ENCODE measurements around the gene PRKCE. TPM values are rescaled to one million over a fixed set of nuclear protein-coding genes. Genes with fewer than 3 reads are reported as not detected.

Gene PRKCE
- polyA plus RNA-seq, 1 of the 3 experiments (the other 2 are of a cell fraction): 16.3 TPM

DNA sequence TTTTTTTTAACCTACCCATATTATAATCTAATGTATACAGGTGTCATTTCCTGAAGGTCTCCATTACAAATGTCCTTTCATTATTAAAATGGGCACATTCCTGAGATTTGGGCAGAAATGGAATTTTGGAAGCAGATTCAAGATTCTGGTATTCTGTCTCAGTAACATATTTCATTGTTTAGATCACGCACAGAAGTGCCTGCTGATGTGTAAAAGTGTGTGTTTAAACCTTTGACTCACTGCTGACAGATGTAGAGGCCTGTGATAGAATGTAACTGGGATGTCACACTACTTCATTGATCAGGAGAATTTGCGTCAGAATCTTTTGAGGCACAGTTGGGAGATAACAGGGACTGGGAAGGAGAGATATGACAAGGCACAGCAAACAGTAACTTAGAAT is 368.9 kb downstream of the PRKCE start:
- Histone ChIP-seq H3K9ac (no peak overlapping the region), H3K27me3 (ENCODE audit: insufficient read depth) (no peaks in the 10 kb centered on the region), H4K20me1 (ENCODE audit: insufficient read depth) (no peaks in the 10 kb centered on the region), H3K4me2 (no peak overlapping the region), H2AFZ (ENCODE audit: low read depth) (no peak overlapping the region), H3K9me2 (no peaks in the 10 kb centered on the region), H3K36me3 (replicated peaks in 1 of 2; ENCODE audit: control insufficient read depth in 1 of 2, insufficient read depth in 2 of 2, low read length in 1 of 2) (peaks cover 0 to 4% of the 10 kb centered on the region in 2 experiments), H3K27ac (ENCODE audit: low read depth in 2 of 2, low read length in 1 of 2) (no peak overlapping the region), H3F3A (replicated peaks; ENCODE audit: insufficient read depth) (no peaks in the 10 kb centered on the region), H3K79me2 (ENCODE audit: insufficient read depth) (no peaks in the 10 kb centered on the region), H3K4me3 (ENCODE audit: low read depth in 2 of 2, low read length in 1 of 2) (no peak overlapping the region), H3K4me1 (ENCODE audit: control insufficient read depth in 1 of 2, insufficient read depth in 2 of 2, low read depth in 1 of 2, low read length in 1 of 2) (peaks cover 0 to 22% of the 10 kb centered on the region in 2 experiments; a peak in 2 of 4 replicates), H3K9me3 (no peaks in the 10 kb centered on the region)
- TF ChIP-seq, protein P1, sequence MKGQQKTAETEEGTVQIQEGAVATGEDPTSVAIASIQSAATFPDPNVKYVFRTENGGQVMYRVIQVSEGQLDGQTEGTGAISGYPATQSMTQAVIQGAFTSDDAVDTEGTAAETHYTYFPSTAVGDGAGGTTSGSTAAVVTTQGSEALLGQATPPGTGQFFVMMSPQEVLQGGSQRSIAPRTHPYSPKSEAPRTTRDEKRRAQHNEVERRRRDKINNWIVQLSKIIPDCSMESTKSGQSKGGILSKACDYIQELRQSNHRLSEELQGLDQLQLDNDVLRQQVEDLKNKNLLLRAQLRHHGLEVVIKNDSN (IDR thresholded peaks at IDR 0.05; ENCODE audit: borderline replicate concordance, low read depth): no peak
- TF ChIP-seq, protein P2, sequence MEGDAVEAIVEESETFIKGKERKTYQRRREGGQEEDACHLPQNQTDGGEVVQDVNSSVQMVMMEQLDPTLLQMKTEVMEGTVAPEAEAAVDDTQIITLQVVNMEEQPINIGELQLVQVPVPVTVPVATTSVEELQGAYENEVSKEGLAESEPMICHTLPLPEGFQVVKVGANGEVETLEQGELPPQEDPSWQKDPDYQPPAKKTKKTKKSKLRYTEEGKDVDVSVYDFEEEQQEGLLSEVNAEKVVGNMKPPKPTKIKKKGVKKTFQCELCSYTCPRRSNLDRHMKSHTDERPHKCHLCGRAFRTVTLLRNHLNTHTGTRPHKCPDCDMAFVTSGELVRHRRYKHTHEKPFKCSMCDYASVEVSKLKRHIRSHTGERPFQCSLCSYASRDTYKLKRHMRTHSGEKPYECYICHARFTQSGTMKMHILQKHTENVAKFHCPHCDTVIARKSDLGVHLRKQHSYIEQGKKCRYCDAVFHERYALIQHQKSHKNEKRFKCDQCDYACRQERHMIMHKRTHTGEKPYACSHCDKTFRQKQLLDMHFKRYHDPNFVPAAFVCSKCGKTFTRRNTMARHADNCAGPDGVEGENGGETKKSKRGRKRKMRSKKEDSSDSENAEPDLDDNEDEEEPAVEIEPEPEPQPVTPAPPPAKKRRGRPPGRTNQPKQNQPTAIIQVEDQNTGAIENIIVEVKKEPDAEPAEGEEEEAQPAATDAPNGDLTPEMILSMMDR (IDR thresholded peaks at IDR 0.05): no peak
- TF ChIP-seq EZH2phosphoT487 (IDR thresholded peaks at IDR 0.05; ENCODE audit: borderline replicate concordance, low read depth): no peak
- no peak for TF ChIP-seq RCOR1 (IDR thresholded peaks at IDR 0.05; ENCODE audit: low read length)
- TF ChIP-seq GATA2 (CRISPR knock-in tag; IDR thresholded peaks at IDR 0.05): no peak
- TF ChIP-seq TEAD4 (IDR thresholded peaks at IDR 0.05; ENCODE audit: borderline replicate concordance, insufficient read depth): no peak
- no peak for TF ChIP-seq JUND (IDR thresholded peaks at IDR 0.05)
- no peak for TF ChIP-seq POLR2AphosphoS5 (IDR thresholded peaks at IDR 0.05; ENCODE audit: low read depth, low read length)
- no peak for TF ChIP-seq RXRA (IDR thresholded peaks at IDR 0.05; ENCODE audit: borderline replicate concordance, low read depth)
- no peak for TF ChIP-seq SIN3A (IDR thresholded peaks at IDR 0.05; ENCODE audit: borderline replicate concordance, low read depth, low read length)
- no peak for TF ChIP-seq FOXJ3 (CRISPR knock-in tag; IDR thresholded peaks at IDR 0.05)
- TF ChIP-seq, protein P3, sequence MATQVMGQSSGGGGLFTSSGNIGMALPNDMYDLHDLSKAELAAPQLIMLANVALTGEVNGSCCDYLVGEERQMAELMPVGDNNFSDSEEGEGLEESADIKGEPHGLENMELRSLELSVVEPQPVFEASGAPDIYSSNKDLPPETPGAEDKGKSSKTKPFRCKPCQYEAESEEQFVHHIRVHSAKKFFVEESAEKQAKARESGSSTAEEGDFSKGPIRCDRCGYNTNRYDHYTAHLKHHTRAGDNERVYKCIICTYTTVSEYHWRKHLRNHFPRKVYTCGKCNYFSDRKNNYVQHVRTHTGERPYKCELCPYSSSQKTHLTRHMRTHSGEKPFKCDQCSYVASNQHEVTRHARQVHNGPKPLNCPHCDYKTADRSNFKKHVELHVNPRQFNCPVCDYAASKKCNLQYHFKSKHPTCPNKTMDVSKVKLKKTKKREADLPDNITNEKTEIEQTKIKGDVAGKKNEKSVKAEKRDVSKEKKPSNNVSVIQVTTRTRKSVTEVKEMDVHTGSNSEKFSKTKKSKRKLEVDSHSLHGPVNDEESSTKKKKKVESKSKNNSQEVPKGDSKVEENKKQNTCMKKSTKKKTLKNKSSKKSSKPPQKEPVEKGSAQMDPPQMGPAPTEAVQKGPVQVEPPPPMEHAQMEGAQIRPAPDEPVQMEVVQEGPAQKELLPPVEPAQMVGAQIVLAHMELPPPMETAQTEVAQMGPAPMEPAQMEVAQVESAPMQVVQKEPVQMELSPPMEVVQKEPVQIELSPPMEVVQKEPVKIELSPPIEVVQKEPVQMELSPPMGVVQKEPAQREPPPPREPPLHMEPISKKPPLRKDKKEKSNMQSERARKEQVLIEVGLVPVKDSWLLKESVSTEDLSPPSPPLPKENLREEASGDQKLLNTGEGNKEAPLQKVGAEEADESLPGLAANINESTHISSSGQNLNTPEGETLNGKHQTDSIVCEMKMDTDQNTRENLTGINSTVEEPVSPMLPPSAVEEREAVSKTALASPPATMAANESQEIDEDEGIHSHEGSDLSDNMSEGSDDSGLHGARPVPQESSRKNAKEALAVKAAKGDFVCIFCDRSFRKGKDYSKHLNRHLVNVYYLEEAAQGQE (IDR thresholded peaks at IDR 0.05; ENCODE audit: low read depth, low read length): no peak
- TF ChIP-seq SMC3 (IDR thresholded peaks at IDR 0.05; ENCODE audit: low read depth, low read length): no peak
- TF ChIP-seq CHD2 (IDR thresholded peaks at IDR 0.05; ENCODE audit: low read length, partially characterized antibody): no peak
- WGBS (ENCODE audit: low lambda C conversion rate): 95% methylated on average over 2 of the region's 2 CpGs
- DNase-seq: no peak
- ChIA-PET POLR2A (no interaction called here), CTCF (interaction anchor here (1.2 to 2.7 kb wide), 5 partner anchors 9 to 630 kb away, joined by 3 to 18 read pairs (median 4); no protein-coding TSS in a partner anchor)

Data from SK-N-SH (cell line).